HEK293 (cell line): ENCODE data around the gene PTRHD1.

Source experiments
- CTCF ChIP-seq: fragments of 450-650 bp; formaldehyde crosslinking; IDR thresholded peaks from 2 replicates; pipeline ENCODE4 v1.5.1; 2016; ENCODE audit warnings: missing biosample characterization, missing genetic modification characterization
- TCF7L2 ChIP-seq: IDR thresholded peaks from 2 replicates; pipeline ENCODE4 v1.6.1; 2011; ENCODE audit warnings: low read depth, mild to moderate bottlenecking, inconsistent platforms, low read length, moderate library complexity, borderline replicate concordance
- ZNF792 ChIP-seq: fragments of 450-650 bp; formaldehyde crosslinking; IDR thresholded peaks from 2 replicates; pipeline ENCODE4 v1.5.1; 2016; ENCODE audit warnings: missing biosample characterization, missing genetic modification characterization

- TF ChIP-seq CTCF (no peak), ZNF792 (tag by site-specific recombination) (no peak), TCF7L2 (no peak)
Observed at GRCh38 chr2:24833821-24834732, 40.9 kb upstream of the PTRHD1 start.
